AG09319 (cell line): Measurements from ENCODE around the gene CTDP1.

Experiments
- DNase-seq: peaks from one replicate; pipeline ENCODE4 v3.0.0-alpha.2; 2010; ENCODE audit warnings: low read depth; ENCODE audit errors: extremely low read depth
- TF ChIP-seq, protein P1 (sequence below): IDR thresholded peaks from 2 replicates; pipeline ENCODE4 v1.5.1; 2011; ENCODE audit warnings: low read depth, mild to moderate bottlenecking, inconsistent platforms, low read length, moderate library complexity

The CTDP1 gene

DNA sequence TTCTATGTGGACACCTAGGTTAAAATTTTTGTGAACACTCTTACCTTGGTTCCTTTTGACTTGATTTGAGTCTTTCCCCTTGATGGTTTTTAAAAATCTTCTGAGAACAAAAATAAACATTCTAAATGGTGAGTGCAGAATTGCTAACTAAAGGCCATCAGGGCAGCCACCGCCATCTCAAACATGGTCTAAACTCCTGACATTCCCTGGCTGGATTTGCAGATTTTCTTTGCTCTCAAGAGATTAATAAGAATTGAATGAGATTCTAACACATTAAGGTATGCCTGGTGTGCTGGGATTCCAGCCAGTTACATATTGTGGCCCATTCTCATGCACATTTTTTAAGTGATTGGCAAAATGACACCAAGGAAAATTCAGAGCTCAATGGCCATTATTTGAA lies 17.2 kb upstream of the CTDP1 start:
- TF ChIP-seq, protein P1, sequence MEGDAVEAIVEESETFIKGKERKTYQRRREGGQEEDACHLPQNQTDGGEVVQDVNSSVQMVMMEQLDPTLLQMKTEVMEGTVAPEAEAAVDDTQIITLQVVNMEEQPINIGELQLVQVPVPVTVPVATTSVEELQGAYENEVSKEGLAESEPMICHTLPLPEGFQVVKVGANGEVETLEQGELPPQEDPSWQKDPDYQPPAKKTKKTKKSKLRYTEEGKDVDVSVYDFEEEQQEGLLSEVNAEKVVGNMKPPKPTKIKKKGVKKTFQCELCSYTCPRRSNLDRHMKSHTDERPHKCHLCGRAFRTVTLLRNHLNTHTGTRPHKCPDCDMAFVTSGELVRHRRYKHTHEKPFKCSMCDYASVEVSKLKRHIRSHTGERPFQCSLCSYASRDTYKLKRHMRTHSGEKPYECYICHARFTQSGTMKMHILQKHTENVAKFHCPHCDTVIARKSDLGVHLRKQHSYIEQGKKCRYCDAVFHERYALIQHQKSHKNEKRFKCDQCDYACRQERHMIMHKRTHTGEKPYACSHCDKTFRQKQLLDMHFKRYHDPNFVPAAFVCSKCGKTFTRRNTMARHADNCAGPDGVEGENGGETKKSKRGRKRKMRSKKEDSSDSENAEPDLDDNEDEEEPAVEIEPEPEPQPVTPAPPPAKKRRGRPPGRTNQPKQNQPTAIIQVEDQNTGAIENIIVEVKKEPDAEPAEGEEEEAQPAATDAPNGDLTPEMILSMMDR: no peak
- DNase-seq: no peak

DNA sequence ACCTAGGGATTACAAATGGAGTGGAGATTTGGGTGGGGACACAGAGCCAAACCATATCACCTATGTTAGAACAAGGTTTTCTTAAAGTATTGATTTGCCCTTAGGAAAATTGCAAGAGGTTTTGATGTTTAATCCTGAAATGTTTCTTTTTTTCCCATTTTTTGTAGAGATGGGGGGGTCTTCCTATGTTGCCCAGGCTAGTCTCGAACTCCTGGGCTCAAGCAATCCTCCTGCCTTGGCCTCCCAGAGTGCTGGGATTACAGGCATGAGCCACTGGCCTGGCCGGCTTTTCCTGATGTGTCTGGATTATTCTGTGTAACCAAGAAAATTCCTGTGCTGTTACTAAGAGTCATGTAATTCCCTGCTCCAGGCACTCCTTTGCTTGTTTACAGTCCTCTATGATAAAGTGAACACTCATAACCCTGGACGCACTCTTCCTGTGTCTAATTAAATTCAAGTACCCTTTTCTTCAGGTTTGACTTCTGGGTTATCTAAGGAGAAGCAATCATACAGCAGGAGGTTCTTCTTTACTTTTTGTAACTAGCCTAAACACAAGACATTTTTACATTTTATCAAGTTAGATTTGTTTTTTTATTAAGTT lies 15.0 kb upstream of the CTDP1 start:
- no peak for DNase-seq
- TF ChIP-seq, protein P1: no peak

DNA sequence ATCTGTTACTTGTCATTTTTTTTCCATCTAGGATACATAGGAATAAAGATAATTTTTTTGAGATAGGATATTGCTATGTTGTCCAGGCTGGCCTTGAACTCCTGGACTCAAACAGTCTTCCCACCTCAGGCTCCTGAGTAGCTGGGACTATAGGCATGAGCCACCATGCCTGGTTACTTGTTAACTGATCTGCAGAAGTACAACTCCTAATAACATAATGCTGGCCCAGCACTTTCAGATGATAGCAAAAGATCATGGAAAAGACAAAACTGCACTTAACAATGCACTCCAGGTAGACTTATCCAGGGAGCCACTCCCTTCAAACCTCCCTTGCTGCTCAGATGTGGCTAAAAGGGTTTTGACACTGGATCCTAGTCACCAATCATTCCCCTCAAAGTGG lies 11.4 kb upstream of the CTDP1 start:
- no peak for DNase-seq
- TF ChIP-seq, protein P1: no peak

DNA sequence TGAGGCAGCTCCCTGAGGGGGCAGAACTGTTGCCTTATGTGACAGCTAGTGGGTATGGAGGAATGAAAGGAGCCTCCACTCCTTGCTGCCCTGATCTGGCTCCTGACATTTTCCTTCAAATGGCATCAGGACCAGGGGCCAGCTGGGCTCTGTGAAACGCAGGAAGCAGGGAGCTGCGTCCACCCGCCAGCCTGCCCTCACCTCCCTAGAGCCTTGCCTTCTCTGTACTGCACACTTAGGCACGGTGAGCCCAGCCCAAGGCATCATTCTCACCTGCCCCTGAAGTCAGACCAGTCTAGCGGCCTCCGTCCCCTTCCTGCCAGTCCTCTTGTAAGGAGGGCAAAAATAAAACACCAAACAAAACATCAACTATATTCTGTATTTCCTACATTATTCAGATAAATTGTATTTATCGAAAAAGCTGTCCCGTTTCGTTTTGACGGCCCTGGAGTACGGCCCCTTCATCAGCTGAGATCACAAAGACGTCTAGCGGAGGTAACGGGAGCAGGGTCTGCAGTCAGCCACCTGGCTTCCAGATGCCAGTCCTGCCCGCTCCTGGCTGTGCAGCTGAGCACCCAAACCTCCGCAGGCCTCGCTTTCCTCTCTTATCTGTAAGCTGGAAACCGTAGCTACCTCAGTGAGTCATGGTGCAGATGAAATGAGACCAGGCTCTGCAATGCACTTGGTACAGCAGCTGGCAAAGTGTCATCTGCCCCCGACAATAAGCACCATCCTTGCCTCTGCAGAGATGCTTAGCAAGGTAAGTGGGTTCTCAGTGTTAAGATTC lies 6.9 kb upstream of the CTDP1 start:
- TF ChIP-seq, protein P1: no peak
- DNase-seq: no peak

DNA sequence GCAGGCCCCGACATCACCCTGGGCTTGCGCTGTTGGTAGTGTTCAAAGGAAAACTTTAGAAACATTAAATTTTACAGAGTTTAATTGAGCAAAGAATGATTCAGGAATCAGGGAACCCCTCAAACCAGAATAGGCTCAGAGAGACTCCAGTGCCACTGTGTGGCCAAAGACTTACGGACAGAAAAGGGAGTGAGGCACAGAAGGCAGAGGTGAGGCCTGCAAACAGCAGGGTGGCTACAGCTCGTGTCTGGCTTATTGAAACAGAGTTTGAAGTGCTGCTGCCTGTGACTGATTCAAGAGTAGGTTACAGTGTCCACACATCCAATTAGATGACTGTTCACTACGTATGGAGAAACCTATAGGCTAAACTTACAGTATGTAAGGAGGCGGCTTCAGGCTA lies 2.4 kb upstream of the CTDP1 start:
- no peak for DNase-seq
- TF ChIP-seq, protein P1: no peak

DNA sequence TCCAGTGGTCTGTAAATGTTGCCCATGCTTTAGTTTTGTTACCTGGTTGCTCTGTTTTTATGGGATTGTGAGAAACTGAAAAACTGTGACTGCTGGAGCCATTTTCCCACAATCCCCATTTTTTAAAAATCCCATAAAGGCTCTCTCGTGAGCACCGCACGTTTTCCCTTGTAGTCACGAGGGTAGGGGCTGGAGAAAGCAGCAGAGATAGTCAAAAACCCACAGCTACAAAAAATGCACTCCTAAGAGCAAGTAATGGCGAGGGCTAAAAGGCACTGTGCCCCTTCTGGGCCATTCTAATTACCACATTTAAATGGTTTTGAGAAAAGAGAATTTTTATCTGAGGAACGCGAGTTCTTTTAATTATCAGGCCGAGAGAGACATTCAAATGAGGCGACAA lies 1.8 kb upstream of the CTDP1 start:
- TF ChIP-seq, protein P1: no peak
- DNase-seq: no peak
